Hepatocyte (in vitro differentiated cells): Measurements from ENCODE around the gene CMTM6. TPM values are rescaled to one million over a fixed set of nuclear protein-coding genes. Genes with fewer than 3 reads are reported as not detected.

Experiments
- DNase-seq: peaks from one replicate; pipeline ENCODE4 v3.0.0-alpha.2; 2016; ENCODE audit warnings: low spot score
- H2AFZ ChIP-seq: fragments of 200-600 bp; sonication (generic); 2 replicates; pipeline ENCODE4 v1.6.0; 2016; ENCODE audit warnings: antibody characterized with exemption, mild to moderate bottlenecking
- H3K27ac ChIP-seq: fragments of 200-600 bp; sonication (generic); 2 replicates; pipeline ENCODE4 v1.5.1; 2016; ENCODE audit warnings: mild to moderate bottlenecking
- H3K27me3 ChIP-seq: fragments of 200-600 bp; sonication (generic); 2 replicates; pipeline ENCODE4 v1.6.1; 2016
- H3K36me3 ChIP-seq: fragments of 200-600 bp; sonication (generic); replicated peaks from 2 replicates; pipeline ENCODE4 v1.5.1; 2016; ENCODE audit warnings: low read depth; ENCODE audit not compliant: insufficient read depth
- H3K4me1 ChIP-seq: fragments of 200-600 bp; sonication (generic); 2 replicates; pipeline ENCODE4 v1.5.1; 2016; ENCODE audit warnings: mild to moderate bottlenecking, moderate library complexity; ENCODE audit not compliant: insufficient read depth
- H3K4me2 ChIP-seq: fragments of 200-600 bp; sonication (generic); 2 replicates; pipeline ENCODE4 v1.6.0; 2016
- H3K4me3 ChIP-seq: fragments of 200-600 bp; sonication (generic); 2 replicates; pipeline ENCODE4 v1.5.1; 2016; ENCODE audit warnings: mild to moderate bottlenecking
- H3K79me2 ChIP-seq: fragments of 200-600 bp; sonication (generic); 2 replicates; pipeline ENCODE4 v1.6.0; 2017; ENCODE audit warnings: mild to moderate bottlenecking
- H3K9me2 ChIP-seq: fragments of 200-600 bp; sonication (generic); replicated peaks from 2 replicates; pipeline ENCODE4 v1.6.0; 2017; ENCODE audit warnings: mild to moderate bottlenecking; ENCODE audit not compliant: insufficient read depth
- H3K9me3 ChIP-seq: fragments of 200-600 bp; sonication (generic); 2 replicates; pipeline ENCODE4 v1.5.1; 2016; ENCODE audit warnings: low read depth, mild to moderate bottlenecking
- H4K20me1 ChIP-seq: fragments of 200-600 bp; sonication (generic); 2 replicates; pipeline ENCODE4 v1.6.0; 2016; ENCODE audit warnings: mild to moderate bottlenecking; ENCODE audit not compliant: insufficient read depth, poor library complexity, severe bottlenecking
- EZH2 ChIP-seq: fragments of 200-600 bp; sonication (generic); IDR thresholded peaks from 2 replicates; pipeline ENCODE4 v1.6.1; 2016; ENCODE audit warnings: antibody characterized with exemption, mild to moderate bottlenecking, borderline replicate concordance
- EZH2phosphoT487 ChIP-seq: fragments of 200-600 bp; sonication (generic); IDR thresholded peaks from one replicate; pipeline ENCODE4 v1.6.1; 2018; ENCODE audit warnings: antibody characterized with exemption, mild to moderate bottlenecking, low read depth, moderate library complexity; ENCODE audit not compliant: unreplicated experiment, severe bottlenecking
- WGBS: methylation state at CpG from one replicate; pipeline ENCODE4 v1.1.6; 2016; ENCODE audit warnings: low lambda C conversion rate; ENCODE audit errors: missing lambda C conversion rate; 5-methylcytosine and 5-hydroxymethylcytosine counted together
- polyA plus RNA-seq: library from polyadenylated mRNA; unstranded; fragments of >200 nt; fragmentation: Nextera tagmentation; extraction: Ambion mirVana; gene quantifications from 2 replicates; pipeline ENCODE4 v1.2.1, GENCODE V29; 2016
- total RNA-seq: library from RNA; depleted of rRNA; stranded (reverse); fragments of >200 nt; gene quantifications from 2 replicates; pipeline ENCODE4 v1.2.3, GENCODE V29; 2014
- TF ChIP-seq, protein P1 (sequence below): fragments of 200-600 bp; sonication (generic); IDR thresholded peaks from 2 replicates; pipeline ENCODE4 v1.5.1; 2016; ENCODE audit warnings: antibody characterized with exemption, mild to moderate bottlenecking; ENCODE audit not compliant: poor library complexity

CMTM6 gene
- total and polyA plus RNA-seq, 2 experiments from 2014 or later: 82.7 to 133 TPM

DNA sequence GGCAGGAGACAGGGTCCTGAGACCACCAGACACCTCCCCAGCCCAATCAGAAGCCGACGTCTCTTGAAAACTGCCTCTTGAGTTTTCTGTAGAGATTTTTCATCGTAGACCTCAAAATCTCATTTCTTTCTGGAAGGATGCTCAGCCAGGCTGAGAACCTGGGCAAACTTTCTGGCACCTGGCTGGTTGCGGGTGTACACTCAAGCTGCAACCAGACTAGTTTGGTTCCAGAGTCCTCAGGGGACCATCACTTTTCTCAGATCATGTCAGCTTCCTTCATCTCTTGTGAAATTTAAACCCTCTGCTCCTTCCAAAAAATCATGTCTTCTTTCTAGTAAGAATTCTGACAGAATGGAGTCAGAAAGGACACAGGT is 65.8 kb downstream of the CMTM6 start:
- Histone ChIP-seq H2AFZ (no peak overlapping the region), H3K9me2 (no peaks in the 10 kb centered on the region), H3K79me2 (peaks cover 7% of the 10 kb centered on the region), H3K27me3 (no peaks in the 10 kb centered on the region), H3K4me3 (no peak overlapping the region), H3K4me2 (no peak overlapping the region), H4K20me1 (no peaks in the 10 kb centered on the region), H3K27ac (no peak overlapping the region), H3K36me3 (no peaks in the 10 kb centered on the region), H3K9me3 (no peaks in the 10 kb centered on the region), H3K4me1 (no peaks in the 10 kb centered on the region)
- 86% methylated on average over 4 of the region's 4 CpGs for WGBS
- DNase-seq: no peak
- TF ChIP-seq EZH2 (no peak), EZH2phosphoT487 (no peak)
- TF ChIP-seq, protein P1, sequence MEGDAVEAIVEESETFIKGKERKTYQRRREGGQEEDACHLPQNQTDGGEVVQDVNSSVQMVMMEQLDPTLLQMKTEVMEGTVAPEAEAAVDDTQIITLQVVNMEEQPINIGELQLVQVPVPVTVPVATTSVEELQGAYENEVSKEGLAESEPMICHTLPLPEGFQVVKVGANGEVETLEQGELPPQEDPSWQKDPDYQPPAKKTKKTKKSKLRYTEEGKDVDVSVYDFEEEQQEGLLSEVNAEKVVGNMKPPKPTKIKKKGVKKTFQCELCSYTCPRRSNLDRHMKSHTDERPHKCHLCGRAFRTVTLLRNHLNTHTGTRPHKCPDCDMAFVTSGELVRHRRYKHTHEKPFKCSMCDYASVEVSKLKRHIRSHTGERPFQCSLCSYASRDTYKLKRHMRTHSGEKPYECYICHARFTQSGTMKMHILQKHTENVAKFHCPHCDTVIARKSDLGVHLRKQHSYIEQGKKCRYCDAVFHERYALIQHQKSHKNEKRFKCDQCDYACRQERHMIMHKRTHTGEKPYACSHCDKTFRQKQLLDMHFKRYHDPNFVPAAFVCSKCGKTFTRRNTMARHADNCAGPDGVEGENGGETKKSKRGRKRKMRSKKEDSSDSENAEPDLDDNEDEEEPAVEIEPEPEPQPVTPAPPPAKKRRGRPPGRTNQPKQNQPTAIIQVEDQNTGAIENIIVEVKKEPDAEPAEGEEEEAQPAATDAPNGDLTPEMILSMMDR: no peak

DNA sequence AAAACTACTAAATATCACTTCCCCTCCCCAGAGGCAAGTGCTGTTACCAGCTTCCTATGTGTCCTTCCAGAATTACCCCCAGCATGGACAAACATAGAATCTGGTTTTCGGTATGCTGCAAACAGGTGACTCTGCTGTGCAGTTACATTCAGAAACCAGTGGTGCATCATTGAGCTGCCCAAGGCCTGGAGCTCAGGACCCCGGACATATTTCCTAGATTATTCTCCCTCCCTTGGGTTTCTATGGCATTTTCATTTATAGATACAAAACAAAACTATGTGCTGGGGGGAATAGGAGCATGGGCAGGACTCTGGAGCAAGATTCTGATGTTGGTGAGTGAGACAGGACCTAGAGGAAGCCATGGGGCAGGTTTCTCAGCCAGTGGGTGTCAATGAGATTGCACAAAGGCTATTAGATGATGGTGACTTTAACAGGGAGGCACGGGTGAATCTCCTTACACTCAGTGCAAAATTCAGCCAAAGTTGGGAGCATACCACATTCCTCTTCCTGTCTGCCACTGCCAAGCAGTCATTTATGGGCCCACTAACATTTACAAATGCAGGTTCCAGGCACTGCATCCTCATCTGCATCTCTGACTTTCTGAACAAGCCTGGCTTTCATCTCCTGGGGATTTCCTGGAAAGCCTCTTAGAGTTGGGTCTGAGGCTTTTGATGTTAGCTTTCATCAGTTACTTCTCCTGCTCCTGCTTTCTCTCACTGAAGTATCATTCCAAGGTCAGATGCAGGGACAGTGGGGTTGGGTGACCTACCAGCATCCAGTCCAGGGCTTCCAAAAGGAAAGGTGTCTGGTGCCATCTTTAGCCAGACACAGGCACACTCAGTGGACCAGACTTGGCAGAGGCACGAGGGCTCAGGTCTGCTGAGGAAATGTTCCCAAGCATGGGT is 66.5 kb downstream of the CMTM6 start:
- Histone ChIP-seq H3K9me3 (no peaks in the 10 kb centered on the region), H2AFZ (no peak overlapping the region), H3K9me2 (no peaks in the 10 kb centered on the region), H3K4me1 (no peaks in the 10 kb centered on the region), H3K79me2 (peaks cover 11% of the 10 kb centered on the region), H3K27me3 (no peaks in the 10 kb centered on the region), H3K27ac (no peak overlapping the region), H3K4me2 (no peak overlapping the region), H4K20me1 (no peaks in the 10 kb centered on the region), H3K36me3 (no peaks in the 10 kb centered on the region), H3K4me3 (no peak overlapping the region)
- DNase-seq: no peak
- 71% methylated on average over 4 of the region's 4 CpGs for WGBS
- TF ChIP-seq EZH2: no peak
- TF ChIP-seq, protein P1: no peak
- TF ChIP-seq EZH2phosphoT487: no peak

DNA sequence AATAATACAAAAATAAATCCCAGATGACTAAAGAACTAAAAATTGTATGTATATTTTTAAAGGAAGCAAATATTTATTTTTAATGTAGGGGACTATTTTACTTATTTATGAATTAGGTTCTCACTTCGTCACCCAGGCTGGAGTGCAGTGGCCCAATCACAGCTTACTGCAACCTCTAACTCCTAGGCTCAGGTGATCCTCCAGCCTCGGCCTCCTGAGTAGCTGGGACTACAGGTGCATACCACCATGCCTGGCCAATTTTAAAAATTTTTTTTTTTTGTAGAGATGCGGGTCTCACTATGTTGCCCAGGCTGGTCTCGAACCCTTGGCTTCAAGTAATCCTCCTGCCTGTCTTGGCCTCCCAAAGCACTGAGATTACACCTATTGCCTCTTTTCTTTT is 68.4 kb downstream of the CMTM6 start:
- H4K20me1 ChIP-seq: no peaks in the 10 kb centered on the region
- no peak for DNase-seq
- TF ChIP-seq EZH2phosphoT487 (no peak), EZH2 (no peak)
- TF ChIP-seq, protein P1: no peak
- H3K4me3 ChIP-seq: no peak overlapping the region
- H3K27me3 ChIP-seq: no peaks in the 10 kb centered on the region
- no peak overlapping the region for H3K4me2 ChIP-seq
- no peaks in the 10 kb centered on the region for H3K36me3 ChIP-seq
- no peak overlapping the region for H3K27ac ChIP-seq
- WGBS: 99% methylated on average over 4 of the region's 4 CpGs
- no peaks in the 10 kb centered on the region for H3K9me3 ChIP-seq
- H3K79me2 ChIP-seq: peaks cover 17% of the 10 kb centered on the region
- no peaks in the 10 kb centered on the region for H3K9me2 ChIP-seq
- no peaks in the 10 kb centered on the region for H3K4me1 ChIP-seq
- no peak overlapping the region for H2AFZ ChIP-seq
